Measurements from ENCODE around the gene HOXD4.

DNA sequence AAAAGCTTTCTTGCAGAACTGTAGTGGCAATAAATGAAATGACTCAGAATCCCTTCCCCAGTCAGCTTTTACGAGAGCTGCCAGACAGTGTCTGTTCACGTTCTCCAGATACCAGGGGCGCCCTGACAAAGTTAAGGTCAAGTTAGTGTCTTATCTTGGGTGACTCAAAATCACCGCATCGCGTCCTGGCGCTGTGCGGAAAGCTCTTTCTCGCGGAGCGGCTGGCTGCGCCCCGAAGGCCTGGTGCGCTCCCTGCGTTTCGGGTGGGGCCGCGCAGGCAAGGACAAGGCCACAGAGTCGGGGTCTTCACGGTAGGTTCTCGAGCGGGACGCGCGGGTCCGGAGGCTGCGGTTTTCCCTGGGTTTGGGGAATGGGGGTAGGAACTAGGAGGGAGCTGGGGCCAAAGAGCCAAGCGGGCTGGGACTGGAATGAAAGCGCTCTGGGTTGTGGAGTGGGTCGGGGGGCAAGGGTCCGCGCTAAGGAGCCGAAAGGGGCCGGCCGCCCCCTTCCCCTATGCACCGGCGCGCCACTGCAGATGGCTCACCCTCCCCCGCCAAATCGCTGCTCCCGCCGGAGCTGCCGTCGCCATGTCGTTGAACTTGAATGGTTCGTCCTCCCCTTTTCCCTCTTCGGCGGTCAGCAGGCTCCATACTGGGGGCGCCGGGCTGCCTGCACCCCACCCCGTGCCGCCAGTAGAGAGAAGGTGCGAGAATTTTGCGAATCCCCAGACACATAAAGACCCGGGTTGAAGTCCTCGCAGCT, 46.9 kb upstream of the HOXD4 start:
- TF ChIP-seq, protein P1, sequence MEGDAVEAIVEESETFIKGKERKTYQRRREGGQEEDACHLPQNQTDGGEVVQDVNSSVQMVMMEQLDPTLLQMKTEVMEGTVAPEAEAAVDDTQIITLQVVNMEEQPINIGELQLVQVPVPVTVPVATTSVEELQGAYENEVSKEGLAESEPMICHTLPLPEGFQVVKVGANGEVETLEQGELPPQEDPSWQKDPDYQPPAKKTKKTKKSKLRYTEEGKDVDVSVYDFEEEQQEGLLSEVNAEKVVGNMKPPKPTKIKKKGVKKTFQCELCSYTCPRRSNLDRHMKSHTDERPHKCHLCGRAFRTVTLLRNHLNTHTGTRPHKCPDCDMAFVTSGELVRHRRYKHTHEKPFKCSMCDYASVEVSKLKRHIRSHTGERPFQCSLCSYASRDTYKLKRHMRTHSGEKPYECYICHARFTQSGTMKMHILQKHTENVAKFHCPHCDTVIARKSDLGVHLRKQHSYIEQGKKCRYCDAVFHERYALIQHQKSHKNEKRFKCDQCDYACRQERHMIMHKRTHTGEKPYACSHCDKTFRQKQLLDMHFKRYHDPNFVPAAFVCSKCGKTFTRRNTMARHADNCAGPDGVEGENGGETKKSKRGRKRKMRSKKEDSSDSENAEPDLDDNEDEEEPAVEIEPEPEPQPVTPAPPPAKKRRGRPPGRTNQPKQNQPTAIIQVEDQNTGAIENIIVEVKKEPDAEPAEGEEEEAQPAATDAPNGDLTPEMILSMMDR (IDR thresholded peaks at IDR 0.05), result no peak
- no peak for TF ChIP-seq POLR2AphosphoS5 (IDR thresholded peaks at IDR 0.05)
- no peak for TF ChIP-seq POLR2A (IDR thresholded peaks at IDR 0.05)

Data from suprapubic skin (tissue), 4 donors.